Mucosa of stomach (tissue), 1 donor: ENCODE measurements around the gene PTOV1.

Experiments
- H3K27me3 ChIP-seq: one replicate; pipeline ENCODE4 v1.7.0; 2013; ENCODE audit warnings: mild to moderate bottlenecking, low read length; ENCODE audit not compliant: control insufficient read depth, insufficient read depth
- H3K36me3 ChIP-seq: one replicate; pipeline ENCODE4 v1.7.0; 2013; ENCODE audit warnings: low read length; ENCODE audit not compliant: control insufficient read depth, insufficient read depth
- H3K4me1 ChIP-seq: one replicate; pipeline ENCODE4 v1.7.0; 2013; ENCODE audit warnings: mild to moderate bottlenecking, low read length; ENCODE audit not compliant: control insufficient read depth, insufficient read depth
- H3K4me3 ChIP-seq: one replicate; pipeline ENCODE4 v1.7.0; 2013; ENCODE audit warnings: low read length
- H3K9ac ChIP-seq: one replicate; pipeline ENCODE4 v1.7.0; 2013; ENCODE audit warnings: mild to moderate bottlenecking, low read length, moderate library complexity
- H3K9me3 ChIP-seq: one replicate; pipeline ENCODE4 v1.7.0; 2013; ENCODE audit warnings: mild to moderate bottlenecking, low read length, moderate library complexity; ENCODE audit not compliant: control insufficient read depth
- donor health status: Pancreatic carcinoma.

The PTOV1 gene

DNA sequence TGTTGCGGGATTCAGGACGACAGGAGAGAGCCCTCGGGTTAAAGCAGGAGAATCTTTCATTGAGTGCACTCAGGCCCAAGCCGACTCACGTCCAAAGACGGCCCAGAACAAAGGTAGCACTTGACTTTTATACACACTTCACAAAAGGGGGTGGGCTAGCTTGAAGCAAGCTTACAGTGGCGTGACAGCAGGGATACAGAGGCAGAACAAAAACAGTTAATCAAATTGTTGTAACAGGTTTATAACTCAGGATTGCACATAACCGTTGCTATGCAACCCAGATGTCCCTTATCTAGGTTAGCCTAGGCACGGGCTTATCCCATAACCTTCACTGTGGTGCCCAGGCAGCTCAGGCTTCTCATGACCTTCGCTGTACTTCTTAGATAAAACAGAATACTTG lies 30.8 kb upstream of the PTOV1 start:
- Histone ChIP-seq H3K4me3 (no peak overlapping the region), H3K27me3 (no peaks in the 10 kb centered on the region), H3K9me3 (no peaks in the 10 kb centered on the region), H3K9ac (no peak overlapping the region), H3K4me1 (peaks cover 15% of the 10 kb centered on the region), H3K36me3 (no peaks in the 10 kb centered on the region)

DNA sequence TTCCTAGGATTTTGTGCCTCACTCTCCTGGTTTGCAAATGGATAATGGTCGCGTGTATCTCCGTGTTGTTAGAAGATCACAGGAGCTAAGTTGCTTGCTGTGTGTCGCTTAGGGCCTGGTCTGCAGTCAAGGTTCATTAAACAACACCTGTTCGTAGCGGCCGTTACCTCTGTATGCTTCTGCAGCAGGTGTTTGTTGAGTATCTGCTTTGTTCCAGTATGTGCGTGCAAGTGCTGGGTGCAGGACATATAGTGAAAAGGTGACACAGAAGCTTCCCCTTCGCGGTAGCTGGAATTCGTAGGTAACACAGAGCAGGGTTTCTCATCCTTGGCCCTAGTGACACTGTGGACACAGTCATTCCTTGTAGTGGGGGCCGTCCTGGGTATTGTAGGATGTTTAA lies 27.5 kb upstream of the PTOV1 start:
- Histone ChIP-seq H3K36me3 (no peaks in the 10 kb centered on the region), H3K9ac (no peak overlapping the region), H3K27me3 (no peaks in the 10 kb centered on the region), H3K4me3 (no peak overlapping the region), H3K9me3 (no peaks in the 10 kb centered on the region), H3K4me1 (peaks cover 10% of the 10 kb centered on the region)

DNA sequence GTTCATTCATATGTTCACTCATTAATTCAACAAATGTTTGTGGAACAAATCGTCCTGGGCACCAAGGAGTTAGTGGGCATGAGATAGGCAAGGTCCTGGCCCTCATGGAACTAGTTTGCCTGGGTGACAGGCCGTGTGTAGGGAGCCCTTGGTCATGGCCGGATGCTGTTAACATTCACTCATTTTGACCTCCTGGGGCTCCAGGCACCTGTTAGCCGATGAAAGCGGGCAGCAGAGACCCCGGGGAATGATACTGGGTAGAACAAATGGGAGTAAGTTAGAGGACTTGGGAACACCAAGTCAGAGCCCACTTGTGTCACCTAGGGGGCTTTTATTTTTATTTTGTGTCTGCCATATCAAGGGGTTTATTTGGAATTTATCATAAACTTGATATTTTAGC lies 26.3 kb upstream of the PTOV1 start:
- Histone ChIP-seq H3K36me3 (no peaks in the 10 kb centered on the region), H3K4me1 (peaks cover under 1% of the 10 kb centered on the region), H3K4me3 (no peak overlapping the region), H3K9ac (no peak overlapping the region), H3K9me3 (no peaks in the 10 kb centered on the region), H3K27me3 (no peaks in the 10 kb centered on the region)

DNA sequence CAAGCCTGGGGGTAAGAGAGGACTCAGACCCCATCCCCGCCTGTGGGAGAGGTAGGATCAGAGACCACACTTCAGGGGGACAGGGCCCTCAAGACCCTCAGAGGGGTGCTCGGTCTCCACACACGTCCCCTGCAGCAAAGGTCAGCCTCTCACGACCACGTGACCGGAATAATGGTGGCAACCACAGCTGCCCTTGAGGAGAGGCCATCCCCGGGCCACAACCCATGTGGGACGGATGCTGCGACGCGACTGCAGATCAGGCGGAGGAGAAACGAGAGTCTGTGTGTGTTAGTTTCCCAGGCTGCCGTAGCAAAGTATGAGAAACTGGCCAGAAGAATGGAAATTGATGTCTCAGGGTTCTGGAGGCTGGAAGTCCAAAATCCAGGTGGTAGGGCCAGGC lies 23.9 kb upstream of the PTOV1 start:
- Histone ChIP-seq H3K27me3 (no peaks in the 10 kb centered on the region), H3K4me3 (no peak overlapping the region), H3K9me3 (no peaks in the 10 kb centered on the region), H3K36me3 (peaks cover 6% of the 10 kb centered on the region), H3K9ac (no peak overlapping the region), H3K4me1 (no peaks in the 10 kb centered on the region)

DNA sequence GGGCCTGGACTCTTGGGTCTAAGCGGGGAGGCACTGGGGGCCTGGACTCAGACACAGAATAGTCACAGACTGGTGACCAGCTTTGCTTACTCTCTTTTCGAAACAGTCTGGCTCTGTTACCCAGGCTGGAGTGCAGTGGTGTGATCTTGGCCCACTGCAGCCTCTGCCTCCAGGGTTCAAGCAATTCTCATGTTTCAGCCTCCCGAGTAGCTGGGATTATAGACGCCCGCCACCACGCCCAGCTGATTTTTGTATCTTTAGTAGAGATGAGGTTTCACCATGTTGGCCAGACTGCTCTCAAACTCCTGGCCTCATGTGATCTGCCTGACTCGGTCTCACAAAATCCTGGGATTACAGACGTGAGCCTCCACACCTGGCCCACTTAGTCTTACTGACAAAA lies 21.8 kb upstream of the PTOV1 start:
- Histone ChIP-seq H3K9me3 (no peaks in the 10 kb centered on the region), H3K9ac (no peak overlapping the region), H3K27me3 (no peaks in the 10 kb centered on the region), H3K4me1 (no peaks in the 10 kb centered on the region), H3K36me3 (peaks cover 6% of the 10 kb centered on the region), H3K4me3 (no peak overlapping the region)

DNA sequence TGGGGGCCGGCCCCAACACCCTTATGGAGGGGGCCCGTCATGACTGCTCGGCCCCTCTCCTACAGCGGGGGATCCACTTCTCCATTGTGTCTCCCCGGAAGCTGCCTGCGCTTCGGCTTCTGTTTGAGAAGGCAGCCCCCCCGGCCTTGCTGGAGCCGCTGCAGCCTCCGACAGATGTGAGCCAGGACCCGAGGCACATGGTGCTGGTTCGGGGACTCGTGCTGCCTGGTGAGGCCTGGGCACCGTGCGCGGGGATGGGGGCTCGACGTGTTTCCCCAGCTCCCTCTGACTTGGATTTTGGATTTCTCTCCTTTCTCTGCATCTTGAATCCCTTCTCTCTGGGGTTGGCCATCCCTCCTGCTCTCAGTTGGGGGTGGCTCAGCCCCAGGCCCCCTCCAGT lies 21.2 kb upstream of the PTOV1 start:
- Histone ChIP-seq H3K4me1 (no peaks in the 10 kb centered on the region), H3K27me3 (no peaks in the 10 kb centered on the region), H3K36me3 (peaks cover 6% of the 10 kb centered on the region), H3K9ac (no peak overlapping the region), H3K4me3 (no peak overlapping the region), H3K9me3 (no peaks in the 10 kb centered on the region)

DNA sequence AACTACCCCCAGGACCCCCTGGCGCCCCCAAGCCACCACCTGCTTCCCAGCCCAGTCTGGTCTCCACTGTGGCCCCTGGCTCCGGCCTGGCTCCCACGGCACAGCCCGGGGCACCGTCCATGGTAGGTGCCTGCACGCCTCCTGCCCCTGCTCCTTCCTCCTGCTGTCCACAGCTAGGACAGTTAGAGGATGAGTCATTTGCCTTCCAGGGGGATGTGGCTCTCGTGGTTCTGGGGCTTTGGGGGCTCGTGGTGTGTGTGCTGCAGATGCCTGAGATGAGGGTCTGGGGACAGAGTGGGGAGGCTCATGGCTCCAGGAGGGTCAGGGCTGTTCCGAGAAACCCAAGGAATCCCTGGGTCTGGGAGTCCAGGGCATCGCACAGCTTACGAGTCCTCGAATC lies 20.2 kb upstream of the PTOV1 start:
- Histone ChIP-seq H3K4me1 (no peaks in the 10 kb centered on the region), H3K36me3 (peaks cover 6% of the 10 kb centered on the region), H3K9me3 (no peaks in the 10 kb centered on the region), H3K9ac (no peak overlapping the region), H3K4me3 (no peak overlapping the region), H3K27me3 (no peaks in the 10 kb centered on the region)

DNA sequence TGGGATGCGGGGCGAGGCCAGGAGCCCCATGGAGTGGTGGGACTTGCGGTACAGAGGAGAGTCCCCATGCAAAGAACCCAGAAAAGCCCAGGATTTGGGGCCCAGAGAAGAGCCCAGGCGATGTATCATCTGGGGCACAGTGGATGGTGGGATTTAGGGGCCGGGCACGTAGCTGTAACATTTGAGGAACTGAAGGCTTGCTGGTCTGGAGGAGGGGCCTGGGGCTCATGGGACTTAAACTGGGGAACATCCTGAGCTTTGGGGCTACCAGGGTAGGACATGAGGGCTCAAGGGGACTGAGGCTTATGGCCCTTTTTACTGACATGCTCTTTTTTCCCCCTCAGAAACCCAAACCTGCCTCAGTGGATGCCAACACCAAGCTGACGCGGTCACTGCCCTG lies 19.4 kb upstream of the PTOV1 start:
- Histone ChIP-seq H3K4me3 (no peak overlapping the region), H3K9ac (no peak overlapping the region), H3K27me3 (no peaks in the 10 kb centered on the region), H3K9me3 (no peaks in the 10 kb centered on the region), H3K36me3 (peaks cover 6% of the 10 kb centered on the region), H3K4me1 (no peaks in the 10 kb centered on the region)

DNA sequence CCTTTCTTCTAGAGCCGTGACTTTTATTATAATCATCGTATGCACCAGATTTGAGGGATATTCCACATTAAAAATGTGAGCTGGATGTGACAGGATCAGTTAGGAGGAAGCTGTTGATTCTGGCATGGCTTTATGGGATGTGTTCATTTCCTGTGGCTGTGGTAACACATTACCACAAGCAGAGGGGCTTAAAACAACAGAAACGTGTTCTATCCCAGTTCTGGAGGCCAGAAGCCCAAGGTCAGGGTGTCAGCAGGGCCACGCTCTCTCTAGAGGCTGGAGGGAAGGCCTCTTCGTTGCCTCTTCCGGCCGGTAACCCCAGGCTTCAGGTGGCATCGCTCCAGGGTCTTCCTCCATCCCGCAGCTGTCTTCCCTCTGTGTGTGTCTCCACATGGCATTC lies 18.4 kb upstream of the PTOV1 start:
- no peaks in the 10 kb centered on the region for H3K9me3 ChIP-seq
- peaks cover 6% of the 10 kb centered on the region for H3K36me3 ChIP-seq
- H3K4me1 ChIP-seq: no peaks in the 10 kb centered on the region
- H3K9ac ChIP-seq: no peak overlapping the region
- H3K4me3 ChIP-seq: no peak overlapping the region
- no peaks in the 10 kb centered on the region for H3K27me3 ChIP-seq

DNA sequence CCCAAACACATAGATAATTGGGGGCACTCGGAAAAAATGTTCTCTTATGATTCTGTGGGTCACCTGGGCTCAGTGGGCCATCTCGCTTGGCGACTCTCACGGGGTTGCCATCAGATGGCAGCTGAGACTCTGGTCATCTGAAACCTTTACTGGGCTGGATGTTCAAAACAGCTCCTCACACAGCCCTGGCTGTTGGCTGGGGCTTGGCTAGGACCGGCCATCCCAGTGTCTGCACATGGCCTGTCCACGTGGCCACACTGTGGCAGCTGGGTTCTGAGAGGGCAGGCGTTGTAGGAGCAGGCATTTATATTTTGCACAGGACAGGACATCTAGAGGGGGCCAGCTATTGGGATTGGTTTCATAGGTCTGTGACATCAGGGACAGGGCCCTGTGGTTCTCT lies 17.4 kb upstream of the PTOV1 start:
- H3K27me3 ChIP-seq: no peaks in the 10 kb centered on the region
- H3K36me3 ChIP-seq: peaks cover 10% of the 10 kb centered on the region
- no peak overlapping the region for H3K4me3 ChIP-seq
- H3K9ac ChIP-seq: no peak overlapping the region
- no peaks in the 10 kb centered on the region for H3K4me1 ChIP-seq
- H3K9me3 ChIP-seq: no peaks in the 10 kb centered on the region

DNA sequence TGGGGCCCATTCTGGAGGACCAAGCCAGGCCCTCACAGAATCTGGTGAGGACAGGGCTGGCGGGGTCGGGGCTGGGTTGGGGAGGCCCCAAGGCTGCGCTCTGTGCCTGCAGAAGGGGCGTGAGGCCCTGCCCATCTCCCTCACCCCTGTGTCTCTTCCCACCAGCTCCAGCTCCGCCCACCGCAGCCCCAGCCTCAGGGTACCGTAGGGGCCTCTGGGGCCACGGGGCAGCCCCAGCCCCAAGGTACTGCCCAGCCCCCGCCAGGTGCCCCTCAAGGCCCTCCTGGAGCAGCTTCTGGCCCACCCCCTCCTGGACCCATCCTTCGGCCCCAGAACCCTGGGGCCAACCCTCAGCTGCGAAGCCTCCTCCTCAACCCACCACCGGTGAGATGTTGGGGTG lies 15.4 kb upstream of the PTOV1 start:
- Histone ChIP-seq H3K9ac (no peak overlapping the region), H3K9me3 (no peaks in the 10 kb centered on the region), H3K36me3 (peaks cover 13% of the 10 kb centered on the region)

DNA sequence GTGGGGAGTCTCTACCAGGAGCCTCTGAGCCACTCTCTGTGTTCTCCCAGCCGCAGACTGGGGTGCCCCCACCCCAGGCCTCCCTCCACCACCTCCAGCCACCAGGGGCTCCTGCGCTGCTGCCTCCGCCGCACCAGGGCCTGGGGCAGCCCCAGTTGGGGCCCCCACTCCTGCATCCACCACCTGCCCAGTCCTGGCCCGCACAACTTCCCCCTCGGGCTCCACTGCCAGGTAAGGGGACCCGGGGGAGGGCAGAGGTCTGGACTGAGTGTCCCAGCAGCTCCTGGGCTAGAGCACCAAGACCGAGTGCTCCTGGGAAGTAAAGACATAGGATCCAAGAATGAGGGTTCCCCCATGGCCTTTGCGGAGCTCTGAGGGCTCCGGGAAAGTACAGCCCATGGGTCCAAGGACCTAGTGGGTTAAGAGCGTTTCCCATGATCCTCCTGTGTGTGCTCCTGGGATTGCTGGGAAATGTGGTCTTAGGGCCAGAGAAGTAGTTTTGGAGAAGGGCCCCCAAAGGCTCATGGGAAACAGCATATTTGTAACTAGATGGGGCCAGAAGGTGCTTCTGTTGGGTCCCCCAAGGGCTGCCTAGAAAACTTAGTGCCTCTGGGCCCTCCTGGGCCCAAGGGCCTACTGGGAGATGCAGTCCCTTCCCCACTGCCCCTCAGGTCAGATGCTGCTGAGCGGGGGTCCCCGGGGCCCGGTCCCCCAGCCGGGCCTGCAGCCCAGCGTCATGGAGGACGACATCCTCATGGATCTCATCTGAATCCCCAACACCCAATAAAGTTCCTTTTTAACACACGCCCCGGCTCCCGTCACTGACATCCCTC lies 14.6 kb upstream of the PTOV1 start:
- Histone ChIP-seq H3K36me3 (peaks cover 7% of the 10 kb centered on the region), H3K9me3 (no peaks in the 10 kb centered on the region), H3K27me3 (no peaks in the 10 kb centered on the region), H3K9ac (no peak overlapping the region), H3K4me1 (no peaks in the 10 kb centered on the region), H3K4me3 (no peak overlapping the region)

More for the DNA sequence above, 15.4 kb upstream of the PTOV1 start:
- Histone ChIP-seq H3K4me1 (no peaks in the 10 kb centered on the region), H3K4me3 (no peak overlapping the region), H3K27me3 (no peaks in the 10 kb centered on the region)

DNA sequence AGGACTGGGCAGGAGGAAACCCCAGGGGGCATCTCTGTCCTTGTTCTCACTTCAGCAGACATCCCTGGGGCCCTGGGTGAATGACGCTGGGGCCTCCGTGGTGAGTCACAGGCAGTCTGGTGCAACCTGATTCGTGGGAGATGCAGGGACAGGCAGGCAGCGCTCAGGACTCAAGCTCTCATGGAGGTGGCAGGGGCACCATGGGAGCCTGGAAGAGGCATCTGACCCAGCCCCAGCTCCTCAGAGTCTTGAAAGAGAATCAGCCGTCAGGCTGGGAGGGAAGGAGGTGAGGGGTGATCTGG lies 14.0 kb upstream of the PTOV1 start:
- H3K4me3 ChIP-seq: no peak overlapping the region
- H3K9me3 ChIP-seq: no peaks in the 10 kb centered on the region
- no peaks in the 10 kb centered on the region for H3K4me1 ChIP-seq
- H3K36me3 ChIP-seq: peaks cover 7% of the 10 kb centered on the region
- no peaks in the 10 kb centered on the region for H3K27me3 ChIP-seq
- H3K9ac ChIP-seq: no peak overlapping the region
